ENCODE results near the gene CDKN1A. TPM values are rescaled to one million over a fixed set of nuclear protein-coding genes. Genes with fewer than 3 reads are reported as not detected.

Gene CDKN1A
- total RNA-seq, 3 donors from 2014 or later: 181 to 381 (median 255) TPM

DNA sequence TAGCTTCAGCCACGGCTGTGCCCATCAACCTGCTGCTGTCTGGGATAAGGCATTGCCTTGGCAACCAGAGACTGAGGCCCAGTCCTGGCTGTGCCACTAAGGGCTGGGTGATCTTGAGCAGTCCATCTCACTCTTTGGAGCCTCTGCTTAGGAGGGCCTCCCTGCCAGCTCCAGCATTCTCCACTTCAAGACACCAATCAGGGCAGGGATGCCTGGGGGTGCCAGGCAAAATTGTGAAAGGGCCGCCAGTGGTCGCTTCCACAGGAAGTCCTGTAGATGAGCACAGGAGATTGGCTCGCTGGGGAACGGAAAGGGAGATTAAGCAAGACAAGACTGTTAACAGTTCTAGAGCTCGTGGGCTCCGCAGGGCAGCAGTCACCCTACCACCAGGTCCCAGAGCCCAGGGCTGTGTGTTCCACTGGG lies 19.0 kb downstream of the CDKN1A start, which contains the start of gene RAB44:
Gene RAB44 (plus strand): TSS at position 346 of the 423 bp plus-strand sequence. CDS start 6,410 bp downstream, outside the sequence.
- TF ChIP-seq, protein P1, sequence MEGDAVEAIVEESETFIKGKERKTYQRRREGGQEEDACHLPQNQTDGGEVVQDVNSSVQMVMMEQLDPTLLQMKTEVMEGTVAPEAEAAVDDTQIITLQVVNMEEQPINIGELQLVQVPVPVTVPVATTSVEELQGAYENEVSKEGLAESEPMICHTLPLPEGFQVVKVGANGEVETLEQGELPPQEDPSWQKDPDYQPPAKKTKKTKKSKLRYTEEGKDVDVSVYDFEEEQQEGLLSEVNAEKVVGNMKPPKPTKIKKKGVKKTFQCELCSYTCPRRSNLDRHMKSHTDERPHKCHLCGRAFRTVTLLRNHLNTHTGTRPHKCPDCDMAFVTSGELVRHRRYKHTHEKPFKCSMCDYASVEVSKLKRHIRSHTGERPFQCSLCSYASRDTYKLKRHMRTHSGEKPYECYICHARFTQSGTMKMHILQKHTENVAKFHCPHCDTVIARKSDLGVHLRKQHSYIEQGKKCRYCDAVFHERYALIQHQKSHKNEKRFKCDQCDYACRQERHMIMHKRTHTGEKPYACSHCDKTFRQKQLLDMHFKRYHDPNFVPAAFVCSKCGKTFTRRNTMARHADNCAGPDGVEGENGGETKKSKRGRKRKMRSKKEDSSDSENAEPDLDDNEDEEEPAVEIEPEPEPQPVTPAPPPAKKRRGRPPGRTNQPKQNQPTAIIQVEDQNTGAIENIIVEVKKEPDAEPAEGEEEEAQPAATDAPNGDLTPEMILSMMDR (IDR thresholded peaks at IDR 0.05): no peak
- Histone ChIP-seq H3K4me3 (no peak within 1 kb of the TSS), H3K4me1 (ENCODE audit: low read depth) (peaks cover 6% of the 10 kb centered on the region), H3K36me3 (ENCODE audit: low read depth) (no peaks in the 10 kb centered on the region), H3K9me3 (no peaks in the 10 kb centered on the region)
- intact Hi-C loops (cut with DNase I, micrococcal nuclease): no loop called here
- peak; percentile 27 for ATAC-seq
- no peak for DNase-seq

- intact Hi-C loops (cut with DNase I, micrococcal nuclease): no loop called here
- Histone ChIP-seq H3K4me1 (ENCODE audit: low read depth) (no peaks in the 10 kb centered on the region), H3K4me3 (no peak overlapping the region), H3K9me3 (no peaks in the 10 kb centered on the region), H3K36me3 (ENCODE audit: low read depth) (no peaks in the 10 kb centered on the region)
- TF ChIP-seq, protein P1 (IDR thresholded peaks at IDR 0.05): no peak
- ATAC-seq: no peak
- no peak for DNase-seq
Observed at GRCh38 chr6:36698196-36698595, 19.7 kb downstream of the CDKN1A start.

GRCh38 chr6:36698871-36699271 lies 20.4 kb downstream of the CDKN1A start:
- intact Hi-C loops (cut with DNase I, micrococcal nuclease): no loop called here
- no peak for DNase-seq

GRCh38 chr6:36699348-36699747 lies 20.8 kb downstream of the CDKN1A start:
- Histone ChIP-seq H3K36me3 (ENCODE audit: low read depth) (no peaks in the 10 kb centered on the region), H3K9me3 (no peaks in the 10 kb centered on the region), H3K4me1 (ENCODE audit: low read depth) (no peaks in the 10 kb centered on the region), H3K4me3 (no peak overlapping the region)
- TF ChIP-seq, protein P1 (IDR thresholded peaks at IDR 0.05): no peak
- intact Hi-C loops (cut with DNase I, micrococcal nuclease): no loop called here
- ATAC-seq (peak; percentile 74), DNase-seq (no peak)

More at GRCh38 chr6:36698871-36699271, 20.4 kb downstream of the CDKN1A start:
- TF ChIP-seq, protein P1 (IDR thresholded peaks at IDR 0.05): no peak
- no peaks in the 10 kb centered on the region for H3K4me1 ChIP-seq (ENCODE audit: low read depth)
- H3K9me3 ChIP-seq: no peaks in the 10 kb centered on the region
- H3K4me3 ChIP-seq: no peak overlapping the region
- H3K36me3 ChIP-seq (ENCODE audit: low read depth): no peaks in the 10 kb centered on the region
- no peak for ATAC-seq

DNA sequence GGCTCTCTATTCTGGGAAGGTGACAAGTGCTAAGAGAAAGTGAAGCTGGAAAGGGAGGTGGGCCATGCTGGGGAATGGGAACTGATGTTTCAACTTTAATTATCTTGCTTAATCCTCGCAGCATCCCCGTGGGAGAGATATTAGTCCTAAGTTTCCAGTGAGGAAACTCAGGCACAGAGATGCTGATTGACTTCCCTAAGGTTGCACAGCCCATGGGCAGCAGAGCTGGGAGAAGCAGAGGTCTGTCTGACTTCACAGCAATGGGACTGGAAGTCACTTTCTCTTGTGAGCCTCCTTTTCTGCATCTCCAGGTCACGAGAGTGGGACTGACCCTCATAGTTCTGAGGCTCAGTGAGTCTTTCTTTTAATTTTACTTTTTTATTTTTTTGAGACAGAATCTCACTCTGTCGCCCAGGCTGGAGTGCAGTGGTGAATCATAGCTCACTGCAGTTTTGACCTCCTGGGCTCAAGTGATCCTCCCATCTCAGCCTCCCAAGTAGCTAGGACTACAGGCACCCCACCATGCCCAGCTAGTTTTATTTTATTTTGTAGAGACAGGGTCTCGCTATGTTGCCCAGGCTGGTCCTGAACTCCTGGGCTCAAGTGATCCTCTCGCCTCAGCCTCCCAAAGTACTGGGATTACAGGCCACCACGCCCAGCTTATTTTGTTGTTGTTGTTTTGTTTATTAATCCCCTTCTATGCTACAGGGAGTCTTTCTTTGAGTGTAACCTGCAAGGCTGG lies 21.7 kb downstream of the CDKN1A start:
- Histone ChIP-seq H3K4me3 (no peak overlapping the region), H3K9me3 (no peaks in the 10 kb centered on the region)
- TF ChIP-seq, protein P1 (IDR thresholded peaks at IDR 0.05): no peak

More for the DNA sequence above, 21.7 kb downstream of the CDKN1A start:
- Histone ChIP-seq H3K4me1 (ENCODE audit: low read depth) (no peaks in the 10 kb centered on the region), H3K36me3 (ENCODE audit: low read depth) (no peaks in the 10 kb centered on the region)
- intact Hi-C loops (cut with DNase I, micrococcal nuclease): no loop called here
- no peak for ATAC-seq
- DNase-seq: no peak

All from mucosa of descending colon (tissue), 3 donors.